HEK293 (cell line): ENCODE results near the gene SPATA16.
A peak's percentile ranks its signal among the peaks of the same experiment; 100 is the strongest.

ENCODE experiments used
- OVOL3 ChIP-seq: fragments of 450-650 bp; formaldehyde crosslinking; IDR thresholded peaks from 2 replicates; pipeline ENCODE4 v1.5.1; 2016; ENCODE audit warnings: missing biosample characterization, missing genetic modification characterization
- ZBTB1 ChIP-seq: fragments of 450-650 bp; formaldehyde crosslinking; IDR thresholded peaks from 2 replicates; pipeline ENCODE4 v1.5.1; 2016; ENCODE audit warnings: missing biosample characterization, missing genetic modification characterization
- ZBTB21 ChIP-seq: fragments of 450-650 bp; formaldehyde crosslinking; IDR thresholded peaks from 2 replicates; pipeline ENCODE4 v1.5.1; 2017; ENCODE audit warnings: missing biosample characterization, missing genetic modification characterization
- ZNF121 ChIP-seq: fragments of 450-650 bp; formaldehyde crosslinking; IDR thresholded peaks from 2 replicates; pipeline ENCODE4 v1.5.1; 2016; ENCODE audit warnings: missing biosample characterization, missing genetic modification characterization
- ZNF132 ChIP-seq: fragments of 450-650 bp; formaldehyde crosslinking; IDR thresholded peaks from 2 replicates; pipeline ENCODE4 v1.5.1; 2017; ENCODE audit warnings: missing biosample characterization, missing genetic modification characterization, borderline replicate concordance
- ZNF16 ChIP-seq: fragments of 450-650 bp; formaldehyde crosslinking; IDR thresholded peaks from 2 replicates; pipeline ENCODE4 v1.5.1; 2016; ENCODE audit warnings: low read depth, missing biosample characterization, missing genetic modification characterization
- ZNF223 ChIP-seq: fragments of 450-650 bp; formaldehyde crosslinking; IDR thresholded peaks from 2 replicates; pipeline ENCODE4 v1.5.1; 2016; ENCODE audit warnings: missing biosample characterization, missing genetic modification characterization
- ZNF341 ChIP-seq: fragments of 450-650 bp; formaldehyde crosslinking; IDR thresholded peaks from 2 replicates; pipeline ENCODE4; 2016; ENCODE audit warnings: low read depth, missing biosample characterization, missing genetic modification characterization
- ZNF394 ChIP-seq: fragments of 450-650 bp; formaldehyde crosslinking; IDR thresholded peaks from 2 replicates; pipeline ENCODE4 v1.5.1; 2016; ENCODE audit warnings: missing biosample characterization, missing genetic modification characterization, mild to moderate bottlenecking, moderate library complexity, borderline replicate concordance
- ZNF426 ChIP-seq: fragments of 450-650 bp; formaldehyde crosslinking; IDR thresholded peaks from 2 replicates; pipeline ENCODE4 v1.5.1; 2017; ENCODE audit warnings: missing biosample characterization, missing genetic modification characterization, mild to moderate bottlenecking, inconsistent platforms, moderate library complexity
- ZNF510 ChIP-seq: fragments of 450-650 bp; formaldehyde crosslinking; IDR thresholded peaks from 2 replicates; pipeline ENCODE4 v1.5.1; 2018; ENCODE audit warnings: mild to moderate bottlenecking, missing genetic modification characterization, missing biosample characterization; ENCODE audit not compliant: insufficient replicate concordance
- ZNF514 ChIP-seq: fragments of 450-650 bp; formaldehyde crosslinking; IDR thresholded peaks from 2 replicates; pipeline ENCODE4 v1.5.1; 2016; ENCODE audit warnings: missing biosample characterization, missing genetic modification characterization
- ZNF558 ChIP-seq: fragments of 450-650 bp; formaldehyde crosslinking; IDR thresholded peaks from 2 replicates; pipeline ENCODE4 v1.5.1; 2016; ENCODE audit warnings: missing biosample characterization, missing genetic modification characterization
- ZNF621 ChIP-seq: fragments of 450-650 bp; formaldehyde crosslinking; IDR thresholded peaks from 2 replicates; pipeline ENCODE4 v1.5.1; 2017; ENCODE audit warnings: missing biosample characterization, missing genetic modification characterization
- ZNF623 ChIP-seq: fragments of 450-650 bp; formaldehyde crosslinking; IDR thresholded peaks from 2 replicates; pipeline ENCODE4 v1.5.1; 2016; ENCODE audit warnings: missing biosample characterization, missing genetic modification characterization
- ZNF654 ChIP-seq: fragments of 450-650 bp; formaldehyde crosslinking; IDR thresholded peaks from 2 replicates; pipeline ENCODE4 v1.5.1; 2016; ENCODE audit warnings: low read depth, missing biosample characterization, missing genetic modification characterization
- TF ChIP-seq, protein P1 (sequence below): fragments of 450-650 bp; formaldehyde crosslinking; IDR thresholded peaks from 2 replicates; pipeline ENCODE4 v1.5.1; 2016; ENCODE audit warnings: missing biosample characterization, missing genetic modification characterization
- TF ChIP-seq, protein P2 (sequence below): fragments of 450-650 bp; formaldehyde crosslinking; IDR thresholded peaks from 2 replicates; pipeline ENCODE4 v1.5.1; 2016; ENCODE audit warnings: missing biosample characterization, missing genetic modification characterization
- TF ChIP-seq, protein P3 (sequence below): fragments of 450-650 bp; formaldehyde crosslinking; IDR thresholded peaks from 2 replicates; pipeline ENCODE4 v1.5.1; 2017; ENCODE audit warnings: missing biosample characterization, missing genetic modification characterization
- TF ChIP-seq, protein P4 (sequence below): fragments of 450-650 bp; formaldehyde crosslinking; IDR thresholded peaks from 2 replicates; pipeline ENCODE4 v1.5.1; 2016; ENCODE audit warnings: missing biosample characterization, missing genetic modification characterization, borderline replicate concordance
- TF ChIP-seq, protein P5 (sequence below): fragments of 450-650 bp; formaldehyde crosslinking; conservative IDR thresholded peaks from 2 replicates; pipeline ENCODE4 v1.5.1; 2016; ENCODE audit warnings: low read depth, missing biosample characterization, missing genetic modification characterization
- TF ChIP-seq, protein P6 (sequence below): fragments of 450-650 bp; formaldehyde crosslinking; IDR thresholded peaks from 2 replicates; pipeline ENCODE4 v1.5.1; 2016; ENCODE audit warnings: missing biosample characterization, missing genetic modification characterization, low read depth

Gene SPATA16

DNA sequence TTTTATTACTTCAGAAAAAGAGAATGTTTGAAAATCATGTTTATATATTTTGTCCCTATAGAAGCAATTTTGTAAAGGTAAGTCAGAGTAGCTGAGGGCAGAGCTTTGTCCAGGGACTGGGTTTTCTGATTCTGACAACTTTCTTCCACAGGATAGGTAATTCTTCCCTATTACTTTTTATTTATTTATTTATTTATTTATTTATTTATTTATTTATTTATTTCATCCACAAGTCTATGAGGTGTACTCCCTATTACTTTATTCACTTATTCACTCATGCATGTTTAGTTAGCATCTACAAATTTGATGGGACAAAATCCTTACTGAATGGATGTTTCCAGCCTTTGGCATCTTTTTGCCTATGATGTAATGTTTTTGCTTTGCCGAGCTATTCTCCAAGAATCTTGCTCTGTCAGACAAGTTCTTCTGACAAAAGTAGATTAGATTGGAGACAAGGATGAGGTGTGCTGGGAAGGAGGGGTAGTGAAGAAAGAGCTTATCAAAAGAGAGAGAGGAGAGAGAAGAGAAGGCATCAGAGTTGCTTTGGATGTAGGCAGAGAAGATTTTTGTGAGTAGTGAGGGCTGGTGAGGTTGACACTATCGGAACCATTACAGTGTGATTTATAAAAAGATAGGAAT lies 119.4 kb downstream of the SPATA16 start (continued):
- TF ChIP-seq ZNF514 (tag by site-specific recombination) (0 out of 2 replicates have a peak, but pooled peaks have one; percentile 28), ZBTB1 (tag by site-specific recombination) (peak; percentile 57; the same call in 1 of the 2 replicates), ZNF121 (no peak), ZNF654 (tag by site-specific recombination) (peak; percentile 27), ZNF394 (tag by site-specific recombination) (peak; percentile 88), ZNF558 (tag by site-specific recombination) (peak; percentile 56; the same call in 1 of the 2 replicates), ZNF223 (tag by site-specific recombination) (0 out of 2 replicates have a peak, but pooled peaks have one; percentile 13), ZNF341 (tag by site-specific recombination) (0 out of 2 replicates have a peak, but pooled peaks have one; percentile 18), ZNF623 (tag by site-specific recombination) (peak; percentile 72), ZNF510 (tag by site-specific recombination) (peak; percentile 36), ZNF426 (peak; percentile 90), ZNF132 (no peak), OVOL3 (tag by site-specific recombination) (no peak), ZNF621 (tag by site-specific recombination) (no peak), ZNF16 (no peak), ZBTB21 (0 out of 2 replicates have a peak, but pooled peaks have one; percentile 24)
- TF ChIP-seq, protein P1, sequence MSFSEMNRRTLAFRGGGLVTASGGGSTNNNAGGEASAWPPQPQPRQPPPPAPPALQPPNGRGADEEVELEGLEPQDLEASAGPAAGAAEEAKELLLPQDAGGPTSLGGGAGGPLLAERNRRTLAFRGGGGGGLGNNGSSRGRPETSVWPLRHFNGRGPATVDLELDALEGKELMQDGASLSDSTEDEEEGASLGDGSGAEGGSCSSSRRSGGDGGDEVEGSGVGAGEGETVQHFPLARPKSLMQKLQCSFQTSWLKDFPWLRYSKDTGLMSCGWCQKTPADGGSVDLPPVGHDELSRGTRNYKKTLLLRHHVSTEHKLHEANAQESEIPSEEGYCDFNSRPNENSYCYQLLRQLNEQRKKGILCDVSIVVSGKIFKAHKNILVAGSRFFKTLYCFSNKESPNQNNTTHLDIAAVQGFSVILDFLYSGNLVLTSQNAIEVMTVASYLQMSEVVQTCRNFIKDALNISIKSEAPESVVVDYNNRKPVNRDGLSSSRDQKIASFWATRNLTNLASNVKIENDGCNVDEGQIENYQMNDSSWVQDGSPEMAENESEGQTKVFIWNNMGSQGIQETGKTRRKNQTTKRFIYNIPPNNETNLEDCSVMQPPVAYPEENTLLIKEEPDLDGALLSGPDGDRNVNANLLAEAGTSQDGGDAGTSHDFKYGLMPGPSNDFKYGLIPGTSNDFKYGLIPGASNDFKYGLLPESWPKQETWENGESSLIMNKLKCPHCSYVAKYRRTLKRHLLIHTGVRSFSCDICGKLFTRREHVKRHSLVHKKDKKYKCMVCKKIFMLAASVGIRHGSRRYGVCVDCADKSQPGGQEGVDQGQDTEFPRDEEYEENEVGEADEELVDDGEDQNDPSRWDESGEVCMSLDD (tag by site-specific recombination): no peak
- TF ChIP-seq, protein P2, sequence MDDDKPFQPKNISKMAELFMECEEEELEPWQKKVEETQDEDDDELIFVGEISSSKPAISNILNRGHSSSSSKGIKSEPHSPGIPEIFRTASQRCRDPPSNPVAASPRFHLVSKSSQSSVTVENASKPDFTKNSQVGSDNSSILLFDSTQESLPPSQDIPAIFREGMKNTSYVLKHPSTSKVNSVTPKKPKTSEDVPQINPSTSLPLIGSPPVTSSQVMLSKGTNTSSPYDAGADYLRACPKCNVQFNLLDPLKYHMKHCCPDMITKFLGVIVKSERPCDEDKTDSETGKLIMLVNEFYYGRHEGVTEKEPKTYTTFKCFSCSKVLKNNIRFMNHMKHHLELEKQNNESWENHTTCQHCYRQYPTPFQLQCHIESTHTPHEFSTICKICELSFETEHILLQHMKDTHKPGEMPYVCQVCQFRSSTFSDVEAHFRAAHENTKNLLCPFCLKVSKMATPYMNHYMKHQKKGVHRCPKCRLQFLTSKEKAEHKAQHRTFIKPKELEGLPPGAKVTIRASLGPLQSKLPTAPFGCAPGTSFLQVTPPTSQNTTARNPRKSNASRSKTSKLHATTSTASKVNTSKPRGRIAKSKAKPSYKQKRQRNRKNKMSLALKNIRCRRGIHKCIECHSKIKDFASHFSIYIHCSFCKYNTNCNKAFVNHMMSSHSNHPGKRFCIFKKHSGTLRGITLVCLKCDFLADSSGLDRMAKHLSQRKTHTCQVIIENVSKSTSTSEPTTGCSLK (tag by site-specific recombination): no peak
- TF ChIP-seq, protein P3, sequence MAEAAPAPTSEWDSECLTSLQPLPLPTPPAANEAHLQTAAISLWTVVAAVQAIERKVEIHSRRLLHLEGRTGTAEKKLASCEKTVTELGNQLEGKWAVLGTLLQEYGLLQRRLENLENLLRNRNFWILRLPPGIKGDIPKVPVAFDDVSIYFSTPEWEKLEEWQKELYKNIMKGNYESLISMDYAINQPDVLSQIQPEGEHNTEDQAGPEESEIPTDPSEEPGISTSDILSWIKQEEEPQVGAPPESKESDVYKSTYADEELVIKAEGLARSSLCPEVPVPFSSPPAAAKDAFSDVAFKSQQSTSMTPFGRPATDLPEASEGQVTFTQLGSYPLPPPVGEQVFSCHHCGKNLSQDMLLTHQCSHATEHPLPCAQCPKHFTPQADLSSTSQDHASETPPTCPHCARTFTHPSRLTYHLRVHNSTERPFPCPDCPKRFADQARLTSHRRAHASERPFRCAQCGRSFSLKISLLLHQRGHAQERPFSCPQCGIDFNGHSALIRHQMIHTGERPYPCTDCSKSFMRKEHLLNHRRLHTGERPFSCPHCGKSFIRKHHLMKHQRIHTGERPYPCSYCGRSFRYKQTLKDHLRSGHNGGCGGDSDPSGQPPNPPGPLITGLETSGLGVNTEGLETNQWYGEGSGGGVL (tag by site-specific recombination): no peak
- TF ChIP-seq, protein P4, sequence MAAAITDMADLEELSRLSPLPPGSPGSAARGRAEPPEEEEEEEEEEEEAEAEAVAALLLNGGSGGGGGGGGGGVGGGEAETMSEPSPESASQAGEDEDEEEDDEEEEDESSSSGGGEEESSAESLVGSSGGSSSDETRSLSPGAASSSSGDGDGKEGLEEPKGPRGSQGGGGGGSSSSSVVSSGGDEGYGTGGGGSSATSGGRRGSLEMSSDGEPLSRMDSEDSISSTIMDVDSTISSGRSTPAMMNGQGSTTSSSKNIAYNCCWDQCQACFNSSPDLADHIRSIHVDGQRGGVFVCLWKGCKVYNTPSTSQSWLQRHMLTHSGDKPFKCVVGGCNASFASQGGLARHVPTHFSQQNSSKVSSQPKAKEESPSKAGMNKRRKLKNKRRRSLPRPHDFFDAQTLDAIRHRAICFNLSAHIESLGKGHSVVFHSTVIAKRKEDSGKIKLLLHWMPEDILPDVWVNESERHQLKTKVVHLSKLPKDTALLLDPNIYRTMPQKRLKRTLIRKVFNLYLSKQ (tag by site-specific recombination): peak; percentile 88; the same call in 1 of the 2 replicates
- TF ChIP-seq, protein P5, sequence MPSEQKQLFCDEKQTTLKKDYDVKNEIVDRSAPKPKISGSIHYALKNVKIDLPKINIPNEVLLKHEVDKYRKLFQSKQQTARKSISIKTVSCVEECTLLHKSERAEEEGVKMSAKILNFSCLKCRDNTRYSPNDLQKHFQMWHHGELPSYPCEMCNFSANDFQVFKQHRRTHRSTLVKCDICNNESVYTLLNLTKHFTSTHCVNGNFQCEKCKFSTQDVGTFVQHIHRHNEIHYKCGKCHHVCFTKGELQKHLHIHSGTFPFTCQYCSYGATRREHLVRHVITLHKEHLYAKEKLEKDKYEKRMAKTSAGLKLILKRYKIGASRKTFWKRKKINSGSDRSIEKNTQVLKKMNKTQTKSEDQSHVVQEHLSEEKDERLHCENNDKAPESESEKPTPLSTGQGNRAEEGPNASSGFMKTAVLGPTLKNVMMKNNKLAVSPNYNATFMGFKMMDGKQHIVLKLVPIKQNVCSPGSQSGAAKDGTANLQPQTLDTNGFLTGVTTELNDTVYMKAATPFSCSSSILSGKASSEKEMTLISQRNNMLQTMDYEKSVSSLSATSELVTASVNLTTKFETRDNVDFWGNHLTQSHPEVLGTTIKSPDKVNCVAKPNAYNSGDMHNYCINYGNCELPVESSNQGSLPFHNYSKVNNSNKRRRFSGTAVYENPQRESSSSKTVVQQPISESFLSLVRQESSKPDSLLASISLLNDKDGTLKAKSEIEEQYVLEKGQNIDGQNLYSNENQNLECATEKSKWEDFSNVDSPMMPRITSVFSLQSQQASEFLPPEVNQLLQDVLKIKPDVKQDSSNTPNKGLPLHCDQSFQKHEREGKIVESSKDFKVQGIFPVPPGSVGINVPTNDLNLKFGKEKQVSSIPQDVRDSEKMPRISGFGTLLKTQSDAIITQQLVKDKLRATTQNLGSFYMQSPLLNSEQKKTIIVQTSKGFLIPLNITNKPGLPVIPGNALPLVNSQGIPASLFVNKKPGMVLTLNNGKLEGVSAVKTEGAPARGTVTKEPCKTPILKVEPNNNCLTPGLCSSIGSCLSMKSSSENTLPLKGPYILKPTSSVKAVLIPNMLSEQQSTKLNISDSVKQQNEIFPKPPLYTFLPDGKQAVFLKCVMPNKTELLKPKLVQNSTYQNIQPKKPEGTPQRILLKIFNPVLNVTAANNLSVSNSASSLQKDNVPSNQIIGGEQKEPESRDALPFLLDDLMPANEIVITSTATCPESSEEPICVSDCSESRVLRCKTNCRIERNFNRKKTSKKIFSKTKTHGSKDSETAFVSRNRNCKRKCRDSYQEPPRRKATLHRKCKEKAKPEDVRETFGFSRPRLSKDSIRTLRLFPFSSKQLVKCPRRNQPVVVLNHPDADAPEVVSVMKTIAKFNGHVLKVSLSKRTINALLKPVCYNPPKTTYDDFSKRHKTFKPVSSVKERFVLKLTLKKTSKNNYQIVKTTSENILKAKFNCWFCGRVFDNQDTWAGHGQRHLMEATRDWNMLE (tag by site-specific recombination): peak; percentile 91
- TF ChIP-seq, protein P6, sequence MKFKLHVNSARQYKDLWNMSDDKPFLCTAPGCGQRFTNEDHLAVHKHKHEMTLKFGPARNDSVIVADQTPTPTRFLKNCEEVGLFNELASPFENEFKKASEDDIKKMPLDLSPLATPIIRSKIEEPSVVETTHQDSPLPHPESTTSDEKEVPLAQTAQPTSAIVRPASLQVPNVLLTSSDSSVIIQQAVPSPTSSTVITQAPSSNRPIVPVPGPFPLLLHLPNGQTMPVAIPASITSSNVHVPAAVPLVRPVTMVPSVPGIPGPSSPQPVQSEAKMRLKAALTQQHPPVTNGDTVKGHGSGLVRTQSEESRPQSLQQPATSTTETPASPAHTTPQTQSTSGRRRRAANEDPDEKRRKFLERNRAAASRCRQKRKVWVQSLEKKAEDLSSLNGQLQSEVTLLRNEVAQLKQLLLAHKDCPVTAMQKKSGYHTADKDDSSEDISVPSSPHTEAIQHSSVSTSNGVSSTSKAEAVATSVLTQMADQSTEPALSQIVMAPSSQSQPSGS: peak; percentile 50
